Measurements from ENCODE around the gene PPP1R3A.
"Not testable (repeated sequence)": the region's sequence is repeated elsewhere in the genome, so short reads cannot be mapped to it uniquely, and the experiment has no call there.

Gene PPP1R3A, protein sequence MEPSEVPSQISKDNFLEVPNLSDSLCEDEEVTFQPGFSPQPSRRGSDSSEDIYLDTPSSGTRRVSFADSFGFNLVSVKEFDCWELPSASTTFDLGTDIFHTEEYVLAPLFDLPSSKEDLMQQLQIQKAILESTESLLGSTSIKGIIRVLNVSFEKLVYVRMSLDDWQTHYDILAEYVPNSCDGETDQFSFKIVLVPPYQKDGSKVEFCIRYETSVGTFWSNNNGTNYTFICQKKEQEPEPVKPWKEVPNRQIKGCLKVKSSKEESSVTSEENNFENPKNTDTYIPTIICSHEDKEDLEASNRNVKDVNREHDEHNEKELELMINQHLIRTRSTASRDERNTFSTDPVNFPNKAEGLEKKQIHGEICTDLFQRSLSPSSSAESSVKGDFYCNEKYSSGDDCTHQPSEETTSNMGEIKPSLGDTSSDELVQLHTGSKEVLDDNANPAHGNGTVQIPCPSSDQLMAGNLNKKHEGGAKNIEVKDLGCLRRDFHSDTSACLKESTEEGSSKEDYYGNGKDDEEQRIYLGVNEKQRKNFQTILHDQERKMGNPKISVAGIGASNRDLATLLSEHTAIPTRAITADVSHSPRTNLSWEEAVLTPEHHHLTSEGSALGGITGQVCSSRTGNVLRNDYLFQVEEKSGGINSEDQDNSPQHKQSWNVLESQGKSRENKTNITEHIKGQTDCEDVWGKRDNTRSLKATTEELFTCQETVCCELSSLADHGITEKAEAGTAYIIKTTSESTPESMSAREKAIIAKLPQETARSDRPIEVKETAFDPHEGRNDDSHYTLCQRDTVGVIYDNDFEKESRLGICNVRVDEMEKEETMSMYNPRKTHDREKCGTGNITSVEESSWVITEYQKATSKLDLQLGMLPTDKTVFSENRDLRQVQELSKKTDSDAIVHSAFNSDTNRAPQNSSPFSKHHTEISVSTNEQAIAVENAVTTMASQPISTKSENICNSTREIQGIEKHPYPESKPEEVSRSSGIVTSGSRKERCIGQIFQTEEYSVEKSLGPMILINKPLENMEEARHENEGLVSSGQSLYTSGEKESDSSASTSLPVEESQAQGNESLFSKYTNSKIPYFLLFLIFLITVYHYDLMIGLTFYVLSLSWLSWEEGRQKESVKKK

DNA sequence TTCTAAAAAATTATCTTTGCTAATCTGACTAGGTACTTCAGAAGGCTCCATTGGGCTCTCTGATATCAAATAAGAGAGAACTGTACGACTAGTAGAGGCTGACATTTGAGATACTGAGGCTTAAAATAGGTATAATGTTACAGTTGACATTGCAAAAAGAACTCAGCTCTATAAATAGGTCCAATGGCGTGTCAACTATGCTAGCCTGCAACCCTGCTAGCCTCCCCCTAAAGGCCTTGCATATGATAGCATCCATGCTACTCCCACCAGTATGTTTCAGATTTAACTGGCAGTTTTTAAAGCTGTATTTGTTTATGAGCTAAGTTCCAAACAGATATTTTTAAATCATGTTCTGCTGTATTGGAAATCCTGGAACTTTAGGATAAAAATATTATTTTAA is at the start of gene PPP1R3A:
Gene PPP1R3A (minus strand): TSS at position 64 of the 400 bp plus-strand sequence. CDS start 13 bp downstream, at position 51.
- DNase-seq (ENCODE audit: low spot score), result no peak

DNA sequence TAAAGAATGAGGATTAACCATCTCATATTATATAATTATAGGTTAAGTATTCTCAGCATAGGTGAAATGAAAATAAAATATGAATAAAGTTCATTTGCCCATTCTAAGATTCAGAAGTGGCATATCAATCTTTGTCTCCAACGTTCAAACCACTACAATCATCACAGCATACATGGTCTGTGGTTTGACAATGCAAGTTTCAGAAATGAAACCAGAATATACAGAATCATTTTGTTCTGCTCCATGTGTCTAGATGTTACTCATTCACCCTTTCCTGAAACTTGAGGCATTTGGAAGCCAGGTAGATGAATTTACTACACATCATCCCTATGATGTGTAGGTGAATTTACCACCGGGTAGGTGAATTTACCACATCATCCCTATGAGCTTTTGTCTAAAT is 44.5 kb upstream of the PPP1R3A start:
- no peak for DNase-seq (ENCODE audit: low spot score)

DNA sequence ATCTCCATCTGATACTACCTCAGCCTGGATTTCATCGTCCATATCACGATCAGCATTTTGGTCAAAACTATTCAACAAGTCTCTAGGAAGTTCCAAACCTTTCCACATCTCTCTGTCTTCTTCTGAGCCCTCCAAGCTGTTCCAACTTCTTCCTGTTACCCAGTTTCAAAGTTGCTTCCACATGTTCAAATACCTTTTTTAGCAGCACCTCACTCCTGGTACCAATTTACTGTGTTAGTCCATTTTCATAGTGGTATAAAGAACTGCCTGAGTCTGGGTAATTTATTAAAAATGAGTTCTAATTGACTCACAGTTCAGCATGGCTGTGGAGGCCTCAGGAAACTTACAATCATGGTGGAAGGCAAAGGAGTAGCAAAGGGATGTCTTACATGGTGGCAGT is 41.1 kb upstream of the PPP1R3A start:
- DNase-seq (ENCODE audit: low spot score), result no peak

DNA sequence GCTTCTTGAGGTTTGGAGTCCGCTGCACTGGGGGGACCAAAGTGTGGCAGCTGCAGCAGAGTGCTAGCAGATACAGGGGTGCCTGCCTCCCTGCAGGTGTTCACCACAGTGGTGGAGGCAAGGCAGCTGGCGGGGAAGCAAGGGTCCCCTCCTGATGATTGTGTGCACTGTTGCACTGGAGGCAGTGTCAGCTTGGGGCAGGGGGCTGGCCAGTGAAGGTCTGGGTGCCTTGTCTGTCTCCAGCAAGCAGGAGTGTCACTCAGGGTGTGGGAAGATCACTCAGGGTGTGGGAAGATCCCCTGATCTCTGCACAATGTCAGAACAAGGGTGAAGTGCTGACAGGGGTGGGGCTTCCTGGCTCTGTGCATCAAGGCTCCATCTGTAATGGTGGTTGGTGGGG is 36.3 kb upstream of the PPP1R3A start:
- no peak for DNase-seq (ENCODE audit: low spot score)

DNA sequence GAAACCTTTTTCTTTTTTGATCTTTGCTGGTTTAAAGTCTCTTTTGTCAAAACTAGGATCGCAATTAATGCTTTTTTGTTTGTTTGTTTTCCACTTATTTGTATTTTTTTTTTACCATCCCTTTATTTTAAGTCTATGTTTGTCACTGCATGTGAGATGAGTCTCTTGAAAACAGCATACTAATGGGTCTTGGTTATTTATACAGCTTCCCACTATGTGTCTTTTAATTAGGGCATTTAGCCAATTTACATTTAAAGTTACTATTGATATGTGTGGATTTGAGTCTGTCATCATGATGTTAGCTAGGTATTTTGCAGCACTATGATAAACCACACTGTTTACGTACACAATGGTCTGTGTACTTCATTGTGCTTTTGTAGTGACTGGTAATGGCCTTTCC is 34.7 kb upstream of the PPP1R3A start:
- DNase-seq (ENCODE audit: low spot score), result no peak

DNA sequence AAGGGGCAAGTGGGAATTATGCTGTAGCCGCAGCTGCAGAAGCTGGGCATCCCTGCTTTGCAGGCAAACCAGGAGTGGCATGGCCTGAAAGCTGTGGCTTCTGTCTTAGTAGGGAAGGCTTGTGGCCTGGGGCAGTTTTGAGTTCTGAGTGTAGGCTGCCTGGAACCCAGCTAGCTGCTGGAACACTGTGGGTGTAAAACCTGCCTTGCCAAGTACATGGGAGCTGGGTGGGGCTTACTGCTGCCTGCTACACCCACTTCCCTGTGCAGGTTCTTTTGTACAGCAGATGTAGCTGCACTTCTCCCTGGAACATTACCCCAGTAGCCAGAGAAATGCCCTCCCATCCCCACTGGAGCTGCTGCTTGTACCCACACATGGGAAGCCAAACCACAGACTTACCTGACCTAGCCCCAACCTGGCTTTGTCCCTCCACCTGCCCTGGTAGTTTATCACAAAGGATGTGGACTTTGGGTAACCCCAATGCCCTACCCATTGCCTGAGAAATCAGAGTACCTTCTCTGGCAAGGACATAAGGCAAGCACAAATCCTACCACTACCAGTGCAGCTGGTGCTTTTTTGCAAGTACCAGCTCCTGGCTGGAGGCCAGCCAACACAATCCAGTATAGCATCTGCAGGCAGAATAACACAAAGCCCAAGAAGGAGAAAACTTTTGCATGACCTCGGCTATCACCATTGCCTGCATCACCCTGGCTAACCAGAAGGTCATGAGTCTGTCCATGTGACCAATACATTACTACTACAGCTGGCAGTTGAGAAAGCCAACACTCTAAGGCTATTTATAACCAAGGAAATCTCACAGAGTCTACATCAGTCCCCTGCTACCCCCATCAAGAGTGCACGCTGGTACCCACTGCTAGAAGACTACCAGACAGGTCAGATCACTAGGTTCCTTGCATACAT is 26.5 kb upstream of the PPP1R3A start:
- no peak for DNase-seq (ENCODE audit: low spot score)

DNA sequence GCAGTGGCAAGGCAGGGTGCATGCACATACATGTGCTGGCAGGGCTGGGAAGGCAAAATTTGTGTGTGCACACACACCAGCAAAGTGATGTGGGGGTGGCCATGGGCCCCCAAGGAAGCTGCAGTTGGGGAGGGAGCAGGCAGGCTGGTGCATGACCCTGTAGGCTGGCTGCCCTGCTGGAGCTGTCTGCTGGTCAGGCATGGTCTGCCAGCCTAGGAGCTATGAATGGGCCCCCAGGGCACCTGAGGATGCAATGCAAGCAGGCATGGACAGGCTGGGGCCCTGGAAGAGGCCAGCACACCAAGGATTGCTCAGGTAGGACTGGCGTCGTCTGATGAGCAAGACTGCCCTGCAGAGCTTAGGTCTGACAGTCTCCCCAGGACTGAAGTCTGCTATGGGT is 18.2 kb upstream of the PPP1R3A start:
- no peak for DNase-seq (ENCODE audit: low spot score)

DNA sequence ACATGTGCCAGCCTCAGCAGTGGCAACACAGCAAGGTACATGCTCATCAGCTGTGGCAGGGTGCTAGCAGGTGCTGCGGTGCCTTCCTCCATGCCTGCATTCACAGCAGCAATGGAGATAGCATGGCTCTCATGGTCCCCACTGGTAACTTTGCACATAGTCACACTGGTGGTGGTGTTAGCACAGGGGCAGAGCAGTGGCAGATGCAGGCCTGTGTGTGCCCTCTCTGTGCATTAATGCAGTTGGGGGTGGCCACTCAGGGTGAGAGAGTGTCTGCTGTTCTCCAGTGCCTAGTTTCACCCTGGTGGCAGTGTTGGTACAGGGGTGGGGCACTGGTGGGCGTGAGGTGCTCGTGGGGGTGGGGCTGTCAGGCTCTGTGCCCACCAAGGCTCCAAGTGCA is 17.7 kb upstream of the PPP1R3A start:
- DNase-seq (ENCODE audit: low spot score), result no peak

DNA sequence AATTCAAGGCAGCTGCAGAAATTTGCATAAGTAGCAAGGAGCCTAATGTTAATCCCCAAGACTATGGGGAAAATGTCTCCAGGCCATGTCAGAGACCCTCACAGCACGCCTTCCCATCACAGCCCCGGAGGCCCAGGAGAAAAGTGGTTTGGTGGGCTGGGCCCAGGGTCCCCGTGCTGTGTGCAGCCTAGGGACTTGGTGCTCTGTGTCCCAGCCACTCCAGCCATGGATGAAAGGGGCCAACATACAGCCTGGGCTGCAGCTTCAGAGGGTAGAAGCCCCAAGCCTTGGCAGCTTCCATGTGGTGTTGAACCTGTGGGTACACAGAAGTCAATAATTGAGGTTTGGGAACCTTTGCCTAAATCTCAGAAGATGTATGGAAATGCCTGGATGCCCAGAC is 10.6 kb upstream of the PPP1R3A start:
- DNase-seq (ENCODE audit: low spot score), result not testable (repeated sequence)

DNA sequence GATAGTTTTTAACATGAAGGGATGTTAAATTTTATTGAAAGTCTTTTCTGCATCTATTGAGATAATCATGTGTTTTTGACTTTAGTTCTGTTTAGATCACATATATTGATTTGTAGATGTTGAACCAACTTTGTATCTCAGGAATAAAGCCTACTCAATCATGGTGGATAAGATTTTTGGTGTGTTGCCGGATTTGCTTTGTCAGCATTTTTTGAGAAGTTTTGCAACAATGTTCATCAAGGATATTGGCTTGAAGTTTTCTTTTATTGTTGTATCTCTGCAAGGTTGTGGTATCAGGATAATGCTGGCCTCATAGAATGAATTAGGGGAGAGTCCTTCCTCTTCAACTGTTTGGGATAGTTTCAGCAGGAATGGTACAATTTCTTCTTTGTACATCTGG is 9.3 kb upstream of the PPP1R3A start:
- no peak for DNase-seq (ENCODE audit: low spot score)

DNA sequence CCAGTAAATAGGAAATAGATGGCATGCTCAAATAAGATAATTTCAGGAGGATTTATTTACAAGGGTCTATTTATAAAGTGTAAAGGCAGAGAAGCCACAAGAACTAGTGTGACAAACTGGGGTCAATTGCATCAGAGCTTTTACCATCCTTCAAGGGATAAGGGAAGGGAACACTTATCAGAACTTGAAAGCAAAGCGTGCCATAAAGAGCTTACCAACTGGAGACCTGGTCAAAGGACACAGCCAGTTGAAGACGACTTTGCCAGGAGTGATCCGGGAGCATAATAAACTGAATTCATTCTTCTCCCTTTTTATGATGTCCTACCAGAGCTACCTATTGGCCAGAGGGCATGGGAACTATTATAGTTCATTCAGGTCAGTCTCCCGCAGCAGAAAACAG is 3.2 kb upstream of the PPP1R3A start:
- no peak for DNase-seq (ENCODE audit: low spot score)

DNA sequence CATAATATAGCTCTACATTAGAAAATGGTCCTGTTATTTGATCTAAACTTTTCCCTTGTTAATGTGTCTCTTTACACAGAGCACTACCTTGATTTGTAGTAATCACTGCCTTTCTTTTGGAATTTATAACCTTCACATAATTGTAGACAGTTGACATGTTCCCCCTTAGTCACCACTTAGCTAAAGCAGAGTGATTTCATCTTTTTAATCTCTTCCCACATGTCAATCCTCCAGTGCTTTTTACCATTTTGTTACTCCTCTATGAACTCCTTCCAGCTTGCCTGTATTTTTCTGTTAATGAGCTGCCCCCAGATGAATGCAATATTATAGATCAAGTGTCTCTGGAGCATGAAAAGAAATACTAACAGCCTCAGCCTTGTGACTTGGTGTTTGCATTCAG is 2.6 kb upstream of the PPP1R3A start:
- no peak for DNase-seq (ENCODE audit: low spot score)

DNA sequence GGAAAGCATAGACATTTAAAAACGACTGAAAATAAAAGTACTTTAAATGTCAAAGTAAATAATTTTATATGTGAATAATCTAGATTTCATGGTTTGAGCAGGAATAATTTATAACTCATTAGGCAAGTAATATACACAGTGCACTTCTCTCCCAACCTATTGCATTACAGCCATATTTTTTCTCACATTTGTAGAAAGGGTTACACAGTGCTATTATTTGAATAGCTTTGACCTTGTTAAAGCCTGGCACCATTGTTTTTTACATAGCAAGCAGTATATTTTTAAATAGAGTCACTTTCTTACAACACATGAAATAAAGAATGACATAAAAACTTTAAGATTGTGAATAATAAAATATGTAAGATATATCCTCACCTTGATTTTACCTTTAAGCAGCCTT is 969 bp downstream of the PPP1R3A start:
- no peak for DNase-seq (ENCODE audit: low spot score)

DNA sequence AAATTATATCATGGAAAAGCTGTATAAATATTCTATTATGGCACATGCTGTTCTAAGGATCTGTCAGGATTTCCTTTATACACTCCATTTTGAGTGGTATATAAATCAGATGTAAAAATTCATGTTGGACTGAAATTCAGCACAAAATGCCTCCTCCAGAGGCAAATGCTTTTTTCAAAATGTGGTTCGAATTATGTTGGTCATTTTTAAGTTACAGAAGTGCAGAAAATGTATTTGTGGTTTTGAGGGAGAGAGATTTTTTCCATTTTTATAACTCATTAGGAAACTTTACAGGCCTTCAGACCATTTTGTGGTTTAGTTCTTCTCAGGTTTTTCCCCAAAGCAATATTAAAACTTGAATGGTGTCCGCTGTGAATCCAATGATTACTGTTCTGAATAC is 2.9 kb downstream of the PPP1R3A start:
- DNase-seq (ENCODE audit: low spot score), result no peak

DNA sequence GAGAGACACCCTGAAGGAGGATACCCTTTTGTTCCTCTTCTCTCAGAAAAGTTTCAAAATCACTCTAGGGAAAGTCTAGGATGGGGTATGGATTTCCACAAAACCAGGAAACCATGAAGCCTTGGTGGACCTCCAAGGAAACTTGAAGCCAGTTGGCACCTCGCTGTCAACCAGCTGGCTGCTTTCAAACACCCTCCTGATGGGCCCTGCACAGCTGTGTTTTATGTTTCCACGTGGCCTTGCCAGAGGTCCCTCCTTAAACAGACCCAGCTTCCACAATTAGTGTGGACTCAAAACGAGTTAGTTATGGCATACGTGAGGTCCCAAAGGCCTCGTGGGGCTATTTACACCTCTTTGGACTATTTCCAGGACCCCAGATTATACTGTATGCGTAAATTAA is 5.9 kb downstream of the PPP1R3A start:
- no peak for DNase-seq (ENCODE audit: low spot score)

DNA sequence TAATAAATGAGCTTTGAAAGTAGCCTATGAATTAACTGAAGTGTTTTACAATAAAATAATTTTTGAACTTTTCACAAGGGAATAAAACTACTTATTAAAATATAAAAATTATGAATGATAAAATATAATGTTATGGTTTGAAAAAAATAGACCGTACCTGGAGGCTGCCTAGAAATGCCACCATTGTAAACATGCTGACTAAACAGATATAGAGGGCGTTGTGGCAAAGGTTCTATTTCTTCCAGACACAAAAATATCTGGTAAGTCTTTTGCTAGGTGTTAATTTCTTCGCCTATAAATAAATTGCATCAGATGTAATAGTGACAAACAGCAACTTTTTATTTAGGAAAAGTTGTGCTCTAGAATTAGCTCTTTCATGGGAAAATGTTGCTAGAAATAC is 11.2 kb downstream of the PPP1R3A start:
- DNase-seq (ENCODE audit: low spot score), result no peak

DNA sequence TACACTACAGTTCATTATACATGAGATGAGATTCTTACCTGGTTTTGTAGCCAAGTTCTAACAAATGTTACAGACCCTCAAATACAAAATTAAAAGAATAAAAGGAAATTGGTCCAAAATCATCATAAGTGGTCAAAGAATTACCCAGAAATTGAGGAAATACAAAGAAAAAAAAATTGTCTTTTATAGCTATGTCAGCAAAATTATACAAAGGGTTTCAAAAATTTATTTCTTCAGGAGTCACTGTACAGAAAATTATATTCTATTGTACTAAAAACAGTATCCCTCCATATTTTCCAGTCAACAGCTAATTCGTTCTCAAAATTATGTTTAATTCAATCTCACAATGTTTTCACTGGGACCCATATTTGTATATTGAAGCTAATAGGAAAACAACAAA is 14.3 kb downstream of the PPP1R3A start:
- DNase-seq (ENCODE audit: low spot score), result no peak

DNA sequence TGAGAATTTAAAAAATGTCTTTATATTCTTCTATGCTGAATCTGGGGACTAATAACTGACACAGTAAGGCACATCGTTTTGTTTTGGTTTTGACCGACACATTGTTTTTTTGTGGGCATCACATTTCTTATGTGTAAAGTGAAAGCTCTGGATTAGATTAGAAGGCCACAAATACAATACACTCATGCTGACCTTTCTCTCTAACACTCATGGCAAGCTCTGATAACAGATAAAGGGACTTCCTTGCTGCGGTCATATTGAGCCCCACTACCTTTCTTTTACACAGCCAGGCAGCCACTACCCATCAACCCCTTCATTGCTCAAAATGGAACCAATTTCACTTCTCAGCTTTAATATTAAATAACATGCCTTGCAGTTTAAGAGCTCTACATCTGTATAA is 26.0 kb downstream of the PPP1R3A start:
- DNase-seq (ENCODE audit: low spot score), result no peak

DNA sequence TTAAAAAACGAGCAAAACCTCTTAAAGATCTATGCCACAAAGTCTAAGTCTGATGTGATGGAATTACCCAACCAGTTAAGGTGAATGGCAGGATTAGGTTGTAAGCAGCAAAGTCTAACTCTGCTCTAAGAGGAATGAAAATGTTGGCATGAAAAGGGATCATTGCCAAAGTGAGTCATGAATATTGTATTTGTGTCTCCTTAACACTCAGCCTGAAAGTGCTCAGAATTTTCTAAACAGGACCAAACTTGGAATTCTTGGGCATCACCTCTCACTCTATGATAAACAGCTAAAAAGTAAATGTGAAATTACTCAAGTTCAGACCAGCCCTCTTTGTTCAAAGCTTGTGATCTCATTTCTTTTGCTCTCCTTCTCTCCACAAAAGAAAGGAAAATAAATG is 27.0 kb downstream of the PPP1R3A start:
- no peak for DNase-seq (ENCODE audit: low spot score)

DNA sequence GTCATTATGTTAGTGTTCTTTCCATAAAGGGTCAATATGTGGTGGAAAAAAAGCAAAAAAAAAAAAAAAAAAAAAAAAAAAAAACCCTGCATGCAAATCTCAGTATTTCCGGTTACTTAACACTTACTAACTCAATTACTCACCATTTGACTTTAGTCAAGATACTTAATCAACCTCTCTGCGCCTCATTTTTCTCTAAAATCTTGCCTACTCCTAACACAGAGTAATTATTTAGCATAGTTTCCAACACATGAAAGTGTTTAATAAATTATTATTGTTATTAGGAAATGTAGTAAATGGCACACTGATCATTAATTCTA is 27.8 kb downstream of the PPP1R3A start:
- no peak for DNase-seq (ENCODE audit: low spot score)

DNA sequence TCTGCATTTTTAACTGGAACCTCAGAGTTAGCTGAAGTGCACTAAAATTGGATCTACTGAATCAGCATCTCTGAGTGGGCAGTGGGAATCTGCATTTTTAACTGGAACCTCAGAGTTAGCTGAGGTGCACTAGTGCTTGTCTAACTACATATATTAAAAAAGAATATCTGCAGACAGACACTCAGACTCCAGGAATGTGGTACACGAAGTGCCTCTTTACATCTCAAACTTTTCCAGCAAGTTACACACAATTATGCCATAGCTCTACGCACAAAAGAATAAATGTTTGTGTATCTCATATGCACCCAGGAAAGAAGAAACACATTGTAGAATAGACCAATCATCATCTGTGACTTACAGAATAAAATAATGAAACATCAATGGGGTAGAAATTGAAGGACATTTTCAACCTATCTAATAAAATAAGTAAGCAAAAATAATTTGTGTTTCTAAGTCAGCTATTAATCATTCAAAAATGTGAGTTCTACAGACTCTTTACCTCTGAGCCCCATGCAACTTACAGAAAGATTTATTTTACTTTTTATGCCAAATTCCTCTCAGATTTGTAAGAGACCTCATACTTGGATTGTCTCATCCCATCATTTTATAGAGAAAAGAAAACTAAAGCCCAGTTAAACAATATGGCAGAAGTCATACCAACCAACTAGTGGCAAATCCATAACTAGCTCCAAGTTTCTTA is 28.3 kb downstream of the PPP1R3A start:
- no peak for DNase-seq (ENCODE audit: low spot score)

All from SW480 (cell line).